MCF 10A (cell line): ENCODE measurements around the gene TAS1R2. TPM values are rescaled to one million over a fixed set of nuclear protein-coding genes. Genes with fewer than 3 reads are reported as not detected.

Experiments
- BruUV-seq: library from RNA; stranded (reverse); fragments of 400-500 nt; replicated peaks from 2 replicates; lab custom pipeline; 2021; lab: Mats Ljungman, UMichigan
- CTCF ChIA-PET: fragments of 300-600 bp; sonication (Branson Sonifier 250); formaldehyde crosslinking; extraction: SDS; loops from one replicate; lab custom pipeline; 2021; ENCODE audit warnings: antibody characterized with exemption, inconsistent platforms; lab: Yijun Ruan, JAX
- POLR2A ChIA-PET: fragments of 300-600, 350-650 bp; sonication (Branson Sonifier 250); formaldehyde crosslinking; extraction: SDS; loops from one replicate; lab custom pipeline; 2020; ENCODE audit warnings: antibody characterized with exemption, inconsistent platforms; lab: Yijun Ruan, JAX
- DNase-seq: peaks from one replicate; pipeline ENCODE4 v3.0.0-alpha.2; 2018; ENCODE audit not compliant: unreplicated experiment
- H3K27ac Mint-ChIP-seq: one replicate; pipeline ENCODE4 v1.8.0; 2022; ENCODE audit warnings: mild to moderate bottlenecking, low read depth, mixed read lengths; ENCODE audit not compliant: unreplicated experiment
- H3K27me3 Mint-ChIP-seq: one replicate; pipeline ENCODE4 v1.8.0; 2022; ENCODE audit warnings: mixed read lengths; ENCODE audit not compliant: insufficient read depth, unreplicated experiment
- H3K36me3 Mint-ChIP-seq: one replicate; pipeline ENCODE4 v1.8.0; 2022; ENCODE audit warnings: mild to moderate bottlenecking, moderate library complexity, mixed read lengths; ENCODE audit not compliant: insufficient read depth, unreplicated experiment
- H3K4me1 Mint-ChIP-seq: one replicate; pipeline ENCODE4 v1.8.0; 2022; ENCODE audit warnings: mixed read lengths; ENCODE audit not compliant: insufficient read depth, unreplicated experiment
- H3K4me3 Mint-ChIP-seq: one replicate; pipeline ENCODE4 v1.8.0; 2022; ENCODE audit warnings: mild to moderate bottlenecking, moderate library complexity, mixed read lengths; ENCODE audit not compliant: unreplicated experiment
- H3K9me3 Mint-ChIP-seq: one replicate; pipeline ENCODE4 v1.8.0; 2022; ENCODE audit warnings: mixed read lengths; ENCODE audit not compliant: unreplicated experiment
- CTCF ChIP-seq: fragments of 200-600 bp; IDR thresholded peaks from one replicate; pipeline ENCODE4 v1.8.0; 2022; ENCODE audit warnings: antibody characterized with exemption, mild to moderate bottlenecking; ENCODE audit not compliant: unreplicated experiment
- intact Hi-C: fragments of 100-400 bp; cut with micrococcal nuclease; formaldehyde crosslinking; loops from 2 replicates; pipeline ENCODE4 v1.14.1; 2022
- total RNA-seq: library from RNA; stranded (reverse); gene quantifications from 2 replicates; pipeline ENCODE4 v1.2.3, GENCODE V29; 2022

Gene TAS1R2
- total RNA-seq, 1 experiment from 2014 or later = not detected

DNA sequence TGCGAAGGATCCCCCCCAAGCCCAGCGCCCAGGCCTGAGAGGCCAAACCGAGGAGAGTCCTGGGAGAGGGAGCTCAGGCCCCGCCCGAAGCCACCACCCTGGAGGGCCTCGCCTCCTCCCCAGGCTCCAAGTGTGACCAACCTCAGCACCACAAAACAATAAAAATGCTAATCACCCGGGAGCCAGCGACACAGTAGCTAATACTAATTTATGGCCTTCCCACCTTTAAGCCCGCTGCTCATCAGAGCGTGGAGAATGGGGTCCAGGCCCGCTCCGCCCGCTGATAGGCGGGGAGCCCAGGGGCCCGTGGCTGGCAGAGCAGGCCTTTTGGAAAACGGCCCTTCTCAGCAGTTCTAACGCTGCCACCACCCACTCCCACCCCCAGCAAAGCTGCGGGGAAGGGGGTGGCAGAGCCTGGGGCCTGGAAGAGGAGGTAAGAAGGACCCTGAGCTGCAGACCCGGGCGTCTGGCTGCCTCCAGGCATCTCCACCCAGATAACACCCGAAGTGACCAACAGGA, 20.4 kb upstream of the TAS1R2 start:
- ChIA-PET CTCF (interaction anchor here (0.5 to 0.7 kb wide), 3 partner anchors 135 to 279 kb away, joined by 3 read pairs; no protein-coding TSS in a partner anchor), POLR2A (no interaction called here)
- Mint-ChIP-seq H3K36me3 (no peaks in the 10 kb centered on the region), H3K27ac (no peak overlapping the region), H3K4me3 (no peak overlapping the region), H3K4me1 (no peaks in the 10 kb centered on the region), H3K9me3 (no peaks in the 10 kb centered on the region), H3K27me3 (no peaks in the 10 kb centered on the region)
- DNase-seq = no peak
- TF ChIP-seq CTCF = no peak
- intact Hi-C loops = no loop called here
- BruUV-seq = no TSS peak

DNA sequence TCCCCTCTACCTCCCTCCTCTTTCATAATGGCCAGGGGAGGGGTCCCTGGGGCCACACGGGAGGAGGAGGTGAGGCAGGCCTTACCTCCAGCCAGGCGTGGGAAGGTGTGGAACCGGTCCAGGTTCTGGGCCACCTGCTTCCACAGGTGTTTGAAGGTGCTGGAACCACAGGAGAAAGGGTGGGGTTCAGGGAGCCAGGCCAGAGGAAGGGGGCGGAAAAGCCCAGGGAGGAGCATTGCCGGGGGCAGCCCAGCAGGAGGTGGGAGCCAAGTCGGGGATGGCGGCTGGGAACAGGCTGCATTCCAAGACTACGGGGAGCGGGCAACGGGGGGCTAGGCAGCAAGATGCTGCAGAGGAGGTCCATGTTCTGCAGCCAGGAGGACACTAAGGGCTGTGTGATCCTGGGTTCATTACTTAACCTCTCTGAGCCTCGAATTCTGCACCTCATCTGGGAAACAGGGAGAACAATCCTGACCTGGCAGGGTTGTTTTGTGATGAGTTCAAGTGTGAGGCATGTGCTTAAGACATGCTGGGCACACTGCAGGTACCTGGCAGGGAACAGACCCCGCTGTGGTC, 19.8 kb upstream of the TAS1R2 start:
- no peak for TF ChIP-seq CTCF
- intact Hi-C loops = no loop called here
- BruUV-seq = no TSS peak
- CTCF ChIA-PET = interaction anchor here (0.5 to 0.7 kb wide), 3 partner anchors 134 to 280 kb away, joined by 3 read pairs; no protein-coding TSS in a partner anchor
- Mint-ChIP-seq H3K4me1 (no peaks in the 10 kb centered on the region), H3K9me3 (no peaks in the 10 kb centered on the region), H3K36me3 (no peaks in the 10 kb centered on the region), H3K4me3 (no peak overlapping the region), H3K27ac (no peak overlapping the region), H3K27me3 (no peaks in the 10 kb centered on the region)
- DNase-seq = no peak
- POLR2A ChIA-PET = no interaction called here

GRCh38 chr1:18878538-18879214, 19.2 kb upstream of the TAS1R2 start:
- POLR2A ChIA-PET = no interaction called here
- Mint-ChIP-seq H3K4me3 (no peak overlapping the region), H3K27me3 (no peaks in the 10 kb centered on the region), H3K27ac (no peak overlapping the region), H3K36me3 (no peaks in the 10 kb centered on the region), H3K4me1 (no peaks in the 10 kb centered on the region), H3K9me3 (no peaks in the 10 kb centered on the region)
- intact Hi-C loops = no loop called here
- BruUV-seq = no TSS peak
- no peak for TF ChIP-seq CTCF
- CTCF ChIA-PET = no interaction called here
- no peak for DNase-seq

DNA sequence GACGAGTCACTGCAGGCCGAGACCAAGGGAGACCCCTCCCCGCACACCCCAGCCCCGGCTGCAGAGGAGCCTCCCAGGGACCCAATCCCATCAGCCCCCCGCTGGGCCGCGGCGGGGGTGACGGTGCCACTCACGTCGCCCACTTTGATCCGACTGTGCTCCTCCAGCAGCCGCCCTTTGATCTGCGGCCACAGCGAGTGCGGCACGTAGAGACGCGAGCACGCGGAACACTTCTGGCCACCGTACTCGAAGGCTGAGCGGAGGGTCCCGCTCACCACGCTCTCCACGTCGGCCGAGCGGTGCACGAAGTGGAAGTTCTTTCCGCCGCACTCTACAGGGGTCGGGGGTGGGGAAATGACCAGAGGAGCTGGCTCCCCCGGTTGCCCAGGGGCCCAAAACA, 17.8 kb upstream of the TAS1R2 start:
- Mint-ChIP-seq H3K27me3 (no peaks in the 10 kb centered on the region), H3K4me1 (no peaks in the 10 kb centered on the region), H3K4me3 (no peak overlapping the region), H3K36me3 (no peaks in the 10 kb centered on the region), H3K9me3 (no peaks in the 10 kb centered on the region), H3K27ac (no peak overlapping the region)
- BruUV-seq = no TSS peak
- POLR2A ChIA-PET = no interaction called here
- no peak for DNase-seq
- TF ChIP-seq CTCF = no peak
- CTCF ChIA-PET = no interaction called here
- intact Hi-C loops = no loop called here
